Lung (tissue), 12 donors: ENCODE data around the gene COL6A2. TPM values are rescaled to one million over a fixed set of nuclear protein-coding genes. Genes with fewer than 3 reads are reported as not detected.

Experiments
- ATAC-seq: fragments of 200-7000 bp; cut with Tn5 transposase; one replicate; pipeline ENCODE4 v1.9.1; 2020; ENCODE audit warnings: moderate number of reproducible peaks; ENCODE audit not compliant: insufficient read depth, low FRiP score
- DNase-seq, 3 donors: peaks; one replicate each; pipeline ENCODE4 v3.0.0-alpha.2; 2013 to 2017
- H3K27ac ChIP-seq, 2 donors: one replicate each; pipeline ENCODE4 v1.5.1; 2013; ENCODE audit warnings: mild to moderate bottlenecking in 2 of 2, moderate library complexity in 2 of 2, control low read depth in 1 of 2, inconsistent platforms in 1 of 2, low read depth in 1 of 2, low read length in 1 of 2
- H3K27me3 ChIP-seq, 3 donors: one replicate each; pipeline ENCODE4 v1.5.1; 2013; ENCODE audit warnings: low read length in 2 of 3; ENCODE audit not compliant: control insufficient read depth in 3 of 3, insufficient read depth in 3 of 3
- H3K36me3 ChIP-seq, 4 donors: one replicate each; pipeline ENCODE4 v1.5.1; 2013; ENCODE audit warnings: low read length in 4 of 4, mild to moderate bottlenecking in 1 of 4, moderate library complexity in 1 of 4; ENCODE audit not compliant: control insufficient read depth in 4 of 4, insufficient read depth in 4 of 4
- H3K4me1 ChIP-seq, 5 donors: one replicate each; pipeline ENCODE4 v1.5.1; 2013; ENCODE audit warnings: low read length in 5 of 5, mild to moderate bottlenecking in 2 of 5, moderate library complexity in 1 of 5; ENCODE audit not compliant: control insufficient read depth in 5 of 5, insufficient read depth in 5 of 5
- H3K4me3 ChIP-seq: one replicate; pipeline ENCODE4 v1.5.1; 2013; ENCODE audit warnings: mild to moderate bottlenecking, control low read depth, moderate library complexity
- H3K9ac ChIP-seq, 2 donors: one replicate each; pipeline ENCODE4 v1.5.1; 2013; ENCODE audit warnings: low read length in 2 of 2, control low read depth in 1 of 2; ENCODE audit not compliant: insufficient read depth in 1 of 2
- H3K9me3 ChIP-seq, 4 donors: one replicate each; pipeline ENCODE4 v1.5.1; 2013; ENCODE audit warnings: low read length in 3 of 4, mild to moderate bottlenecking in 1 of 4, moderate library complexity in 1 of 4; ENCODE audit not compliant: control insufficient read depth in 4 of 4, insufficient read depth in 3 of 4
- CTCF ChIP-seq: IDR thresholded peaks from 2 replicates; pipeline ENCODE4 v1.5.1; 2012; ENCODE audit warnings: mild to moderate bottlenecking; ENCODE audit errors: control extremely low read depth, extremely low read depth
- WGBS, 2 donors: extraction: QIAGEN DNeasy Blood & Tissue Kit; methylation state at CpG; one replicate each; pipeline ENCODE4 v1.1.7; 2013; 5-methylcytosine and 5-hydroxymethylcytosine counted together
- polyA plus RNA-seq, 2 donors: library from polyadenylated mRNA; stranded (reverse); fragments of 200-250 nt; gene quantifications; one replicate each; pipeline ENCODE4 v1.2.1, GENCODE V29; 2013
- total RNA-seq, 2 donors: library from RNA; depleted of rRNA in 1 of 2; stranded (reverse); fragments of >200 nt in 1 of 2; gene quantifications; one replicate each; pipeline ENCODE4 v1.2.1, GENCODE V29; 2014 to 2021
- donor health status: control.
- donor health status: control.
- donor health status: Bipolar disorder and iron deficiency.
- donor health status: healthy.
- donor health status: DM: yes; HTN: yes; CAD: no.

Gene COL6A2
- total and polyA plus RNA-seq, 4 donors: 192 to 466 (median 292) TPM

GRCh38 chr21:46125846-46126301 is 28.0 kb downstream of the COL6A2 start:
- TF ChIP-seq CTCF: no peak
- Histone ChIP-seq H3K4me1 (no peaks in the 10 kb centered on the region), H3K36me3 (peaks cover 0 to 39% (median 19%) of the 10 kb centered on the region in 4 donors), H3K27ac (no peak overlapping the region), H3K9ac (no peak overlapping the region), H3K27me3 (no peaks in the 10 kb centered on the region), H3K4me3 (no peak overlapping the region), H3K9me3 (no peaks in the 10 kb centered on the region)
- DNase-seq (no peak), ATAC-seq (no peak)
- 87 to 91% methylated on average over 47 of the region's 47 CpGs for WGBS, 2 donors

GRCh38 chr21:46126309-46127238 is 28.7 kb downstream of the COL6A2 start:
- no peak for TF ChIP-seq CTCF
- ATAC-seq (no peak), DNase-seq (peak in 1 of 3 donors; percentile 11)
- Histone ChIP-seq H3K27me3 (no peaks in the 10 kb centered on the region), H3K9ac (no peak overlapping the region), H3K4me3 (no peak overlapping the region), H3K27ac (no peak overlapping the region), H3K9me3 (no peaks in the 10 kb centered on the region), H3K4me1 (no peaks in the 10 kb centered on the region), H3K36me3 (peaks cover 0 to 33% (median 17%) of the 10 kb centered on the region in 4 donors)
- WGBS, 2 donors: 84 to 91% methylated on average over 31 to 32 of the region's 32 CpGs

DNA sequence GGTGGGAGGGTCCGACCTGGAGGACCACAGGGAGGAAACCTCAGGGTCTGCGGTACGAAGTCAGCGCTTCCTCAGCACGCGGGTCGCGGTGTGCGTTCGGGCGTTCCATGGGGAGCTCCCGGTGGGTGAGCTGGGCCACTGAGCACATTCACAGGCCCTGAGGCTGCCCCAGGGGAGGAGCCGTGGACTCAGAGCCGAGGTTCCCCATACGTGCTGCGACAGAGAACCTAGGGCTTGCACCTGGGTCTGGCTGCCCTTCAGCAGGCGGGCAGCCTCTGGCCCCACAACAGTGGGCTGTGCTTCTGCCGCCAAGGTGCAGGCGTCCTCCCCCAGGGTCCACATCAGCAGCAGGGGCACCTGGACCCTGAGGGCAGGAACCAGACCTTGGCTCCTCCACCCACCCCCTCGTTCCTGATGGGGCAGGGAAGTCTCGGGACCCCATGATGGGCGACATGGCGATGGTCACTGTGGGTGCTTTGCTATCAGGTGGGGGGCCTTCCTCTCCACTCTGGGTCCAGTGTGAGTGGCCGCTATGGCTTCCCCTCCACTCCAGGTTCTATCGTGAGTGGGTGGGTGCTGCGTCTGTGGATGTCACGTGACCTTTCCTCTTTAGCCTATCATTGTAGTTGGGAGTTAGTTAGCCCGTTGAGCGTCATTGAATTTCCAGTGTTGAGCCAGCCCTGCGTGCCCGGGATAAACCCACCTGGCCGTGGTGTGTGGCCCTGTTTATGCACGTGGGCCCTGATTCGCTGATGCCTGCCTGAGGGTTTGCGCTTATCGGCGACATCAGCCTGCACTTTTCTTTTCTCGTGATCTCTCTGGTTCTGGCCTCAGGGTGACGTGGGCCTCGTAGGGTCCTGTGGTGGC is 29.6 kb downstream of the COL6A2 start:
- Histone ChIP-seq H3K36me3 (peaks cover 0 to 24% (median 10%) of the 10 kb centered on the region in 4 donors), H3K27ac (no peak overlapping the region), H3K9me3 (no peaks in the 10 kb centered on the region), H3K9ac (no peak overlapping the region), H3K4me1 (no peaks in the 10 kb centered on the region), H3K27me3 (no peaks in the 10 kb centered on the region), H3K4me3 (no peak overlapping the region)
- 89 to 93% methylated on average over 40 of the region's 40 CpGs for WGBS, 2 donors
- ATAC-seq (no peak), DNase-seq (peak in 1 of 3 donors; percentile 12)
- TF ChIP-seq CTCF: no peak
